Muscle of leg (tissue), 11 donors: ENCODE data around the gene DCAF8. TPM values are rescaled to one million over a fixed set of nuclear protein-coding genes. Genes with fewer than 3 reads are reported as not detected.

Experiments
- DNase-seq: peaks from one replicate; pipeline ENCODE4 v3.0.0; 2013
- H3K27ac ChIP-seq: one replicate; pipeline ENCODE4 v1.5.1; 2013; ENCODE audit warnings: mild to moderate bottlenecking, low read length, control low read depth
- H3K27me3 ChIP-seq: one replicate; pipeline ENCODE4 v1.6.1; 2013; ENCODE audit warnings: low read length; ENCODE audit not compliant: control insufficient read depth, insufficient read depth
- H3K36me3 ChIP-seq: one replicate; pipeline ENCODE4 v1.6.1; 2013; ENCODE audit warnings: low read length; ENCODE audit not compliant: control insufficient read depth, insufficient read depth
- H3K4me1 ChIP-seq: one replicate; pipeline ENCODE4 v1.6.1; 2013; ENCODE audit warnings: low read length; ENCODE audit not compliant: control insufficient read depth, insufficient read depth
- H3K4me3 ChIP-seq: one replicate; pipeline ENCODE4 v1.5.1; 2013; ENCODE audit warnings: low read length, control low read depth
- H3K9me3 ChIP-seq: replicated peaks from 2 replicates; pipeline ENCODE4 v1.6.1; 2013; ENCODE audit warnings: low read depth, low read length; ENCODE audit not compliant: control insufficient read depth
- WGBS: methylation state at CpG from one replicate; pipeline ENCODE4 v1.1.5; 2013; ENCODE audit warnings: missing lambda C conversion rate; ENCODE audit not compliant: insufficient coverage; 5-methylcytosine and 5-hydroxymethylcytosine counted together
- polyA plus RNA-seq, 8 donors: library from polyadenylated mRNA; unstranded; fragments of 120-200 nt; gene quantifications; one replicate each; pipeline versions ENCODE4 v1.2.1 to v1.2.3, GENCODE V29; 2013; ENCODE audit warnings: inconsistent platforms in 1 of 8, low replicate concordance in 1 of 8; ENCODE audit not compliant: insufficient read length in 8 of 8, insufficient read depth in 1 of 8
- total RNA-seq: library from RNA; stranded (reverse); fragments of 120-200 nt; gene quantifications from one replicate; pipeline ENCODE4 v1.2.4, GENCODE V29; 2013

The DCAF8 gene
- total and polyA plus RNA-seq, 9 donors: 70.5 to 130 (median 97.0) TPM

DNA sequence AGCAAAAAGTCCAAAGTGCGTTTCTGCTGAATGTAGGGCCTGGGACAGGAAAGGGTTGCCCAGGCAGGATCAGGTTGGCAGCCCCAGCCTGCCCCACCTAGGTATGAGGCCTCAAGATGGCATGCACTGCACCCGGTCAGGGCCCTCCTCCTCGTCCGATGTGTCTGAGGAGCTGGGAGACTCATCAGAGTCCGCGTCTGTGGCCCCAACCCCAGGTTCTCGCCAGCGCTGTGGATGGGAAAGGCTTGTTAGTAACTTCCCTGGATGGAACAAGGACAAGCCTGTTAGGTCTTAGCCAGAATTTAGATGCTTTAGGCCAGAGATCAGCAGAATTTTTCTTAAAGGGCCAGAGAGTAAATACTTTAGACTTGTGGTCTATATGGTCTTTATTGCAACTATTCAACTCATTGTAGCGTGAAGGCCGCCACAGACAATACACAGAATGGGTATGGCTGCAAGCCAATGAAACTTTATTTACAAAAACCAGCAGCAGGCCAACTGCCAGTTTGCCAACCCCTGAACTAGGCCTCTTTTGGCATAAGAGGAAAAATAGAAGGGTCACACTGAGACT, 44.8 kb downstream of the DCAF8 start:
- H3K27me3 ChIP-seq: no peaks in the 10 kb centered on the region
- WGBS: 20% methylated on average over 3 of the region's 10 CpGs
- H3K36me3 ChIP-seq: peaks cover 89% of the 10 kb centered on the region
- peaks cover 22% of the 10 kb centered on the region for H3K4me1 ChIP-seq
- peak; percentile 80 for DNase-seq
- H3K27ac ChIP-seq: peak overlapping the region; percentile 60
- no peak overlapping the region for H3K4me3 ChIP-seq
- no peaks in the 10 kb centered on the region for H3K9me3 ChIP-seq

GRCh38 chr1:160216301-160216700, 46.0 kb downstream of the DCAF8 start:
- Histone ChIP-seq H3K4me1 (peaks cover 22% of the 10 kb centered on the region), H3K9me3 (no peaks in the 10 kb centered on the region), H3K4me3 (no peak overlapping the region), H3K27me3 (no peaks in the 10 kb centered on the region), H3K27ac (no peak overlapping the region), H3K36me3 (peaks cover 95% of the 10 kb centered on the region)
- no peak for DNase-seq

GRCh38 chr1:160214481-160215140, 47.7 kb downstream of the DCAF8 start:
- Histone ChIP-seq H3K27ac (no peak overlapping the region), H3K36me3 (peaks cover 93% of the 10 kb centered on the region), H3K9me3 (no peaks in the 10 kb centered on the region), H3K4me3 (no peak overlapping the region), H3K4me1 (peaks cover 32% of the 10 kb centered on the region), H3K27me3 (no peaks in the 10 kb centered on the region)
- DNase-seq: no peak
- no CpG with 5 or more reads among the region's 3 CpGs for WGBS

DNA sequence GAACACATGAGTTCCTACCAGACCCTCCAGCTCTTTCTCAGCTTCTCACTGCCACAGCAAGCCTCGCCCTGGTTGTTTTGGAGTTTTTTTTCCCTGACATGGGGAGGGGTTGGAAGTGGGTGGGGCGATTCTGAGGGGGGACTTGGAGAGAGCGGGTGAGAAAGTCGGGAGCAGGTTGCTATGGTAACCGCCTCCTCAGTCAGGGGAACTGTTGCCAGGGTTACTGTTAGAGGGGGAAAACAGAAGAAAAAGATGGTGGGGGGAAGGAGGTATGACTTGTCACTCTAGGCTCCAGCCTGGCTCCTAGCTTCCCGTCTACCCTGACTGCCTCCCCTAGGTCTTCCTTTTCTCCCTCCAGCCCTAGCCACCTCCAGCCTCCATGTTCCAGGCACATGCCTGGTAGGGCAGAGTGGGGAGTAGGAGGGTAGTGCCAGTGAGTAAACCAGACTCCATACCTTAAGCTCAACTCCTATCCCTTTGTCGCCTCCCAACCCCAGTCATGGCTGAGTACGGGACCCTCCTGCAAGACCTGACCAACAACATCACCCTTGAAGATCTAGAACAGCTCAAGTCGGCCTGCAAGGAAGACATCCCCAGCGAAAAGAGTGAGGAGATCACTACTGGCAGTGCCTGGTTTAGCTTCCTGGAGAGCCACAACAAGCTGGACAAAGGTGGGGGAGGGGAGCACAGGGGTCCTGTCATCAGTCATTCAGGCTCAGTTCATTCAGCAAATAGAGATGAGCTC, 51.1 kb downstream of the DCAF8 start:
- no peaks in the 10 kb centered on the region for H3K9me3 ChIP-seq
- H3K4me1 ChIP-seq: peaks cover 47% of the 10 kb centered on the region
- H3K36me3 ChIP-seq: peaks cover 84% of the 10 kb centered on the region

GRCh38 chr1:160210561-160210960, 51.8 kb downstream of the DCAF8 start:
- Histone ChIP-seq H3K4me1 (peaks cover 51% of the 10 kb centered on the region), H3K27ac (no peak overlapping the region), H3K36me3 (peaks cover 77% of the 10 kb centered on the region), H3K4me3 (no peak overlapping the region), H3K9me3 (no peaks in the 10 kb centered on the region), H3K27me3 (no peaks in the 10 kb centered on the region)
- WGBS: 60% methylated on average over 1 of the region's 5 CpGs
- no peak for DNase-seq

More for the DNA sequence above, 51.1 kb downstream of the DCAF8 start:
- Histone ChIP-seq H3K27ac (no peak overlapping the region), H3K27me3 (no peaks in the 10 kb centered on the region), H3K4me3 (no peak overlapping the region)
- DNase-seq: no peak
- 75% methylated on average over 7 of the region's 10 CpGs for WGBS

DNA sequence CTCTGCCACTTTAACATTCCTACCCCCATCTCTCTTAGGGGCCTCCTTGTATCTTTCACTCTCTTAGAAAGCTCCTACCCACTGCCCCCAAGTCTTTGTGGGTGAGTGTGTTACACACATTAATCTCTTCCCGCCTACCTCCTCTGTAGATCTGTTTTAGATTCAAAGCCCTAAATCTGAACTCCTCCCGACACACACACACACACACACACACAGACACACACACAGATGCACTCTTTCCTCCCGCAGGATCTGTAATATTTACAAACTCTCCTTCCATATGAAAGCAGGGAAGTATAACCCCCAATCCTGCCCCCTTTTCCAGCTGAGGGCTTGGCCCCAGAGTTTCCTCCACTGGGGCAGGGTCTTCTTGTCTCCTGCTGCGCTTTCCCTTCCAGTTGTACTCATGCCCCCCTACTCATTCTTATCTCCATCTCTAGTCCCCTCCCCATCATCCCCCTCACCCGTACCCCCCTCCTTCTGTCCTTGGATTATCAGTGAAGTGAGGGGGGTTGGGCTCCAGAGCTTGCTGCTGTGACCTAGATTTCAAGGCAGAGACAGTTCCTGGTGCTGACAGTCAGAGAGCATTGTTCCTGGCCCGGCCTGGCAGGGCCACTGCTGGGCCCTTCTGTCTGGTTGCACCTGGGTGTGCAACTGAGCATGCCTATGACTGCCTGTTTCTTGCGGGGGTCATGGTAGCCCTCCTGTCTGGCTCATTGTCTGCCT, 52.9 kb downstream of the DCAF8 start:
- no peaks in the 10 kb centered on the region for H3K9me3 ChIP-seq
- peaks cover 56% of the 10 kb centered on the region for H3K4me1 ChIP-seq
- H3K27me3 ChIP-seq: no peaks in the 10 kb centered on the region
- H3K27ac ChIP-seq: peak overlapping the region; percentile 83
- DNase-seq: no peak
- H3K4me3 ChIP-seq: no peak overlapping the region
- WGBS: 44% methylated on average over 4 of the region's 7 CpGs
- H3K36me3 ChIP-seq: peaks cover 66% of the 10 kb centered on the region

DNA sequence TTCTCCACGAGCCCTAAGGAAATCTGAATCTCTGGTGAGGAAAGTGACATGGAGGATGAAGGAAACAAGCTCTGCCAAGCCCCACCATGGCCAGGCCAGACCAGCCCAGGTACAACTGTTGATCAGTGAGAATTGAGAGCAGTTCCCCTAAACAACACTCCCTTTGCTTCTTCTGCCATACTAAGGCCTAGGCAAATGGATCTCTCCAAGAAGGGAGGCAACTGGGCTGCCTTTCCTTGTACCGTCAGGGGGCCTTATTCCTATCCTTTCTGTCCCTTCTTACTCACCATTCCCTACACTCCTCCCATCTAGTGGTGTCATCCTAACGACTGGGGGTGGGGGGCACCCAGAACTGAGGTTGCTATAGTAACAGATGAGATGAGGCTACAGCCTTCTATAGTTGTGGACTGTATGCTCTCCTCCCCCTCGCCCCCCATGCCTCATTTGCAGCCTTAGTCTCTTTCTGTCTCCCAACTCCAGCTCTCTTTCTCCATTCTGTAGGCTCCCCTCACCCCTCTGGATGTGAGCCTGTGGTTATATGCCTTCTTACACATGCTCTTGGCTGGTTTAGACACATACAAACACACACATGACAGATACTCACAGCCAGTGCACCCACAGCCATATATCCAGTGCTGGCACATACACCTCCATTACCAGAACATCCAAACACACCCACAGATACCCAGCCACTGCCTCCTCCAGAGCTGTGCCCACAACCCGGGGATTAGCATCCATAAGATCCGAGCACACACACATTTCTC, 53.6 kb downstream of the DCAF8 start:
- H3K4me1 ChIP-seq: peaks cover 61% of the 10 kb centered on the region
- H3K36me3 ChIP-seq: peaks cover 59% of the 10 kb centered on the region
- peak overlapping the region; percentile 83 for H3K27ac ChIP-seq
- H3K27me3 ChIP-seq: no peaks in the 10 kb centered on the region
- DNase-seq: no peak
- no peaks in the 10 kb centered on the region for H3K9me3 ChIP-seq
- WGBS: 59% methylated on average over 2 of the region's 6 CpGs
- no peak overlapping the region for H3K4me3 ChIP-seq

DNA sequence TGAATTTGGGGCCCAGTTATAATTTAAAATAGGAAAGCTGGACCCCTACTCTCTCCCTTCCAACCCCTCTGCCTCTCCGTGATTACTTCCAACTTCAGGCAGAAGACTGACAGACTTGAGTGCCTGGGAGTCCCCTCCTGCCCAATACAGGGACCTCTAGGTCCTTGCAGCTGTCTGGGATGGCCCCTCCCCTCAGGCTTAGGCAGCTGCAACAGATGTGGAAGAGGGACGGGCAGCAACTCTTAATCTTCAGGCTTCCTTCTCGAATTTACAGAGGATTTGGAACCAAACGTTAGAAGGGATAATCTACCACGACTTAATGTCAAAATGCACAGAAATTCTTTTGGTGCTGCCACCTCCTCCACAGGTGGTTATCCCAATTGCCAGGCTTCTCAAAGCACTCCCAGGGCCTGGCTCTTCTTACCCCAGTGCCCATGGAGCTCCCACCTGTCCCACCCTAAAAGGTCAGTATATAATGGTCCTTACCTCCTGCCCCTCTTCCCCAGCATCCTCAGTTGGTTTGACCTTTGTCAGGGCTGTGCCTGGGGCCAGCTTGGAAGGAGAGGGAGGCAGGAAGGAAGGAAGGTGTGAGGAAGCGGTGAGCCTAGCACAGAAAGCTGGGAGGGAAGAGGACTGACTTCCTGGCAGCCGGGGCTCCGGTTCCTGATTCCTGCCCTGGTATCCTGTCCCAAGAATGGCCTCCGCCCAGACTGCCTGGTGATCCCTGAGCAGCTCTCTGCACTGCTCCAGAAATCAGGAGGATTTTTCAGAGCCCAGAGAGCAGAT, 54.4 kb downstream of the DCAF8 start:
- Histone ChIP-seq H3K4me1 (peaks cover 61% of the 10 kb centered on the region), H3K9me3 (no peaks in the 10 kb centered on the region), H3K27me3 (no peaks in the 10 kb centered on the region), H3K4me3 (no peak overlapping the region), H3K36me3 (peaks cover 52% of the 10 kb centered on the region), H3K27ac (peak overlapping the region; percentile 83)
- 40% methylated on average over 7 of the region's 9 CpGs for WGBS
- peak; percentile 81 for DNase-seq

DNA sequence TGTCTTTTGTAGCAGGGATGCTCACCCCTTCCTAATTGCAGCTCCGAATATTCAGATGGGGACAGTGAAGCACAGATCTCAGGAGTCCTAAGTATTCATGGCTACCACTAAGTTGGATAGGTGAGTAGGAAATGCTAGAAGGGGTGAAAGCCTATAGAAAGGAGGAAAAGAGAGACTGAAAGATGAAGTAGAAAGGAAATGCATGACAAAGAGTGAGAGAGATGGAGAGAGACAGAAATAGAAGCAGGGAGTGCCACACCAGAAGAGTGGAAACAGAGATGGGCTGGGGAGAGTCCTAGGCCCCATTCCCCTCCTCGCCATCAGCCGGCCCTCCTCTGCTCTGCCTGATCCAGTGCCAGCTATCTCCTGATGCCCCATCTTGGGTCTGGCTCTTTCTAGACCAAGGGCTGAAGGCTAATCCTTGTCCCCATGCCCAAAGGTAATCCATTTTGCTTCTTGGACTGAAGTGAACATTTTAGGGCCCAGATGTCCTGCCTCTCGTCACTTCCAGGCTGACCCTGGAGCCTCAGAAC, 55.2 kb downstream of the DCAF8 start:
- no peak for DNase-seq
- Histone ChIP-seq H3K36me3 (peaks cover 44% of the 10 kb centered on the region), H3K9me3 (no peaks in the 10 kb centered on the region), H3K27me3 (no peaks in the 10 kb centered on the region), H3K27ac (peak overlapping the region; percentile 83), H3K4me3 (no peak overlapping the region), H3K4me1 (peaks cover 61% of the 10 kb centered on the region)
- 60% methylated on average over 3 of the region's 4 CpGs for WGBS
